Activated T-cell treated with anti-CD3 and anti-CD28 coated beads, Interleukin-2, amount 50 U/mL, for 1 hour (primary cell): ENCODE data around the gene CEP44.
"Not testable (repeated sequence)": the region's sequence is repeated elsewhere in the genome, so short reads cannot be mapped to it uniquely, and the experiment has no call there.

Source experiments
- DNase-seq: peaks from one replicate; pipeline ENCODE4 v3.0.0-alpha.2; 2020

CEP44 gene, protein sequence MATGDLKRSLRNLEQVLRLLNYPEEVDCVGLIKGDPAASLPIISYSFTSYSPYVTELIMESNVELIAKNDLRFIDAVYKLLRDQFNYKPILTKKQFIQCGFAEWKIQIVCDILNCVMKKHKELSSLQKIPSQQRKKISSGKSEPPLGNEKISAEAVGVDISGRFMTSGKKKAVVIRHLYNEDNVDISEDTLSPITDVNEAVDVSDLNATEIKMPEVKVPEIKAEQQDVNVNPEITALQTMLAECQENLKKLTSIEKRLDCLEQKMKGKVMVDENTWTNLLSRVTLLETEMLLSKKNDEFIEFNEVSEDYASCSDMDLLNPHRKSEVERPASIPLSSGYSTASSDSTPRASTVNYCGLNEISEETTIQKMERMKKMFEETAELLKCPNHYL

DNA sequence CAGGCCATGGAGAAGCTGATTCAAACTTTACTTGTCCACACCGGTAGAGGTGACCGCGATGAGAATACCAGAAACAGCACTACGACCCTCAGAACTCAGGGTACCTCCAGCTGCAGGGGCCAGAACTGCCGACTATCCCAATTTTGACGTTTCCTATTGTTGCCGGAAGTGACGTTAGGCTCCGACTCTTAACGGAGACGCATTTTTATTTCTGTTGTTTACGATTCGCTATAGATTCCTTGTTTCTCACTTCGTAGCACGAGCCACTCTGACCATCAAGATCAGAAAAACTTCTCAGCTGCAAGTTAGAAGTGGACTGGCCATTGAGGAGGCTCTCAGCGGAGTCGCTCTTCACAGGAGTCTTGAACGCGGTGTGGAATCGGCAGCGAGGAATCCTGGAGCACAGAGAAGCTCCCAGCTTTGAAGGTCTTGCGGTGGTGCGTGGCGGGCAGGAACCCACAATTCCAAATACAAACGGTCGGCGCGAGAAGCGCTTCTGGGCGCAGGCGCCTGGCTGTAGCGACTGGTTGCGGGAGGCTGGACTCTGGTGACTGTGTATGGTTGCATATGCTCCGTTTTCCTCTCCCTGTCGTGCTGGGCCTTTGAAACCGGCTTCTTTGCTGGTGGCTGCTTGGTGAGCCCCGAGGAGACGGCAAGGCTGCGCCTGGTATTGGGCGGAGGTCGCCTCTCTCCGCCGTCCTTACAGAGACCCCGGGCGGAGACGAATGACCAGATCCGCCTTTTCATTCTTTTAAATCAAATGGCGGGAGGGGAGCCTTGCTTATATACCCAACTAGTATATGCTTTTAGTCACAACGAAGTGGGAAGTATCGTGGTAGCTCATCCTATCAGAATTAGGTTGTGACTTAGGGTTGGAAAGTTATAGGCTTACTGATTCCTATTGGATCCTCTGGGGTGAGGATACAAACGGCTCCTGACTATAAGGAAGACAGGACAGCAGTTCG is at the start of gene CEP44, which contains the start of gene FBXO8:
CEP44 (plus strand) TSS at position 405 of the 965 bp plus-strand sequence. CDS start 15,211 bp downstream, outside the sequence.
FBXO8 (minus strand) TSS at position 161 of the 965 bp plus-strand sequence. CDS start 20,575 bp downstream, outside the sequence.
- DNase-seq: peak; percentile 75

DNA sequence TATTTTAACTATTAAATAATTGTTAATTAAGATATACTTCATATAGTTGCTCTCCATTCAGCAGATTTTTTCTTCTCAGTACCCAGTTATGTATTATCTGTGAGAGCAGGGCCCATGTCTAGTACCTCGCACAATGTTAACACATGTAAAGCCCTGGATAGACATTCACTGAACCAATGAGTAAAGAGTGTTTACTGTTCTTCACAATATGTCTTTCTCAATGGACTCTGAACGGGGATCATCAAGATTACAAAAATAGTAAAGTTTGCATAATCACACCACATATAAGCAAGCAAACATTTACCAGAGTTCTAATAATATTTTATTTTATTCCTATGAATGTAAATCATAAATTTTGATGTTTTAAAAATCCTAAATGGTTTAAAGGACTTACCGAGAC is 47.4 kb upstream of the CEP44 start:
- DNase-seq: no peak

DNA sequence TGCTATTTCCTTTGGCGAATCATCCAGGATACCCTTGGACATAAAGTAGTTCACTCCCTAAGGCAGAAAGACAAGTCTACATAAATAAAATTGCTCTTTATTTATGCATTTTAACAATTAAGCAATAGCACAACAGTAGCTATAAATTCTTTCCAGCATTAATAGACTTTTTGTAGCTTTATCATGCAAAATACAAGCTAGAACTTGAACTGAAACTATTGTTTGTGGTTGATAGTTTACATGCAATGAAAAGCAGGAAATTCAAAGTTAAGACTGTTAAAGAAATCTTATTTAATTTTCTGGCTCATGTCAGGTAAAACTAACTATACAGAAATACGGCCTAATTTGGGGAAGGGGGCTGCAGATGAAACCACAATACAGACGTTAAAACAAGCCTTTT is 42.5 kb upstream of the CEP44 start:
- DNase-seq: no peak

DNA sequence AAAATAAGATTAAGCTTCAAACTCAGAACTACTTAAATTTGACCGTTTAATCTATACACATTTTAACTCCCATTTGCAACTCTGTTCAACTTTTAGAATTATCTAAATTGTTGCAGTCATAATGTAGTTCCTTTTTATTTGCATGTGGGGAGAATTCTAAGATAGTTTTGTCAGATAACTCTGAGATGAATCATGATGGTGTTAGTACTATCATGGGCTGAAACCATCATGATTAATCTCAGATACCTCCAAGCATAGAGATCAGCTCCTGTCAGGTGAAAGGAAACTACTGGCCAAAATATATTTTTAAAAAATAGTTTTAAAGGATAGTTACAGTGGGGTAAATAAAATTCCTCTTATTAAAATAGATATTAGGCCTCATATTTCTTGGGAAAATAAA is 39.3 kb upstream of the CEP44 start:
- DNase-seq: no peak

DNA sequence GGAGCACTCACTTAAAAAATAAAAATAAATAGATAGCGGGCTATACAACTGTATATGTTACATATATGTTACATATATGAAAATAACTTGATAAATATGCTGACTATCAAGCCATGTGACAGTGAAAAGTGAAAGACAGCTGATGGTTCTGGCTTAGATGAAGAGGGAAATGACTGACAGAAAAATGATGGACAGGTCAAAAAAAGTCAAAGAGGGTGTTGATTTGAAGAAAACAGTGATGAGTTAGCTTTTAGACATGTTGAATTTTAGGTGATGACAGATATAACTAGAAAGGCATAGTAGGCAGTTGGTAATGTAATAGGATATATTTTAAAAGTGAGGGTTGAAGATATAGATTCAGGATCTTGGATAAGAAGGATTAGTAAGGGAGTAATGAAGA is 38.0 kb upstream of the CEP44 start:
- DNase-seq: no peak

DNA sequence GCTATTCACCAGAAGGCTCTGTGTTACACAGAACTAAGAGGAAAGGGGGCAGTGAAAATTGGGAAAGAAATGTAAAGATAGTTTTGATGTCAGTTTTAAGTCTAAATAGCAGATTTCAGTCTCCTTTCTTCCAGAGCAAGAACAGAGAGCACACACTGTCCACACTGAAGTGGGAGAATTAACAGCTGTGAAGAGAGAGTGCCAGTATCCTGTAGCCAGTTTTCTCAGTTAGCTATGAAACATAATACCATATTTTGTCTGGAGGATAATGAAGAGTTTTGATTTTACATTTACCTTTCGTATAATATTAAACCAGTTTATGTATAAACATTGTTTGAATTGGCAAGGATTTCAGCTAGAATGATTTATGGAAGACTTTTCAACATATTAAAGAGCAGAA is 35.3 kb upstream of the CEP44 start:
- no peak for DNase-seq

DNA sequence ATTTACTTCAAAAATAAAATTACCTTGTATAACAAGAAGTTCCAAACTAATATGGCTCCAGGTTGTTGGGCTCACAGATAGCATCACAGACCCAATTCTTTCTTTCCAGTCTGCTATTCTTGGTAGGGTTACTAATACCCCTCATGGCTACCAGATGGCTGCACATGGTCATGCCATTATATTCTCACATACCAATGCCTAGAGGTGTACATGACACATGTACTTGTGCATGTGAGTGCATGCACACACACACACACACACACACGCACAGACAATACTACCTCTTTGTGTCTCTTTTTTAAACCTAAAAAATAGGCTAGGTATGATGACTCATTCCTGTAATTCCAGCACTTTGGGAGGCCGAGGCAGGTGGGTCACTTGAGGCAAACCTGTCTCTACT is 31.3 kb upstream of the CEP44 start:
- no peak for DNase-seq

DNA sequence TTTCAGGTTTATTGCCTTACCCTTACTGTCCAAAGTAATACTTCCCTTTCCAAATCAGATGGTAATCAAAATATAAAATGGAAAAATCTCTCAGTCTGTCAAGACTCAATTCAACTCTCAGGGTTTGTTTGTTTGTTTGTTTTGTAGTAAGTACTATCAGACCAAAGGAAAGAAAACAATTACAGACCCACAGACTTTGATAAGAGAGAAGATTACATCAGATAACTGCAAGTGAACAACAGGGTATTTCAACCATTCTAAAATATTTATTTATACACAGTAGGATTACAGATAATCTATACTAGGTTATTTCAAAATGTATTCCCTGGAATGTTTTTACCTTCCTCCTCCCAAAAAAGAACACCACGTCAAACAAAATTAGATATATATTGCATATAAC is 29.1 kb upstream of the CEP44 start:
- DNase-seq: no peak

DNA sequence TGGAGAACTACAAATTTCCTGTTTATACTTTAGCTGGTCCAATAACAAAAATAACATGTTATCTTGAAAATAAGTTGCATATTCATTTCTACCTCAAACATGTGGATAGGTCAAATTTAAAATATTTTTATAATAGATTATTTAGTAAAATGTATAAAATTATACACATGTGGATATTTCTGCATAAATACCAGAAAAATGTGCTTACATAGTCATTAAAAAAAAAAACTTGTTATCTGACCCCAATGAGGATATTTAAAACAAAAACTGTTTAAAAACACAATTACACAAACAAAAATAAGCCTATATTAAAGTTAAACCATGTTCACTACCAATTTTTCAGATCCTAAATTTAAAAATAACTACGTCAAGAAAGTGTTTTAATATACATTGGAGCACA is 28.3 kb upstream of the CEP44 start:
- no peak for DNase-seq

DNA sequence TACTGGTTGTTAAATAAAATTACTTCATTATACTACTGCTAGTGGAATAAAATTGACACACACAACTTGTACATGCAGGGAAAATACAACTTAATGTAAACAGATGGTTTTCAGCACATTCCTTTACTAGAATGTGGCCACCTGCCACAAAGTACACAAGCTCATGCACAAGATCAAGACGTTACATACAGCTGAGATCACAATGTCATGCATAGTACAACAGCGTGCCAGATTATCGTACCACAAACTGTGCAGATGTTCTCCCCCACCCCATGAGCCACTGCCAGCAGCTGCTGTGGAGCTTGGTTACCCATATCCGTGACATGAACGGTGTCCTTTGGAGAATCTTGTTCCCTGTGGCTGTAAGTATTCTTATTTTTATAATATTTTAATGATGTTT is 27.9 kb upstream of the CEP44 start:
- no peak for DNase-seq

DNA sequence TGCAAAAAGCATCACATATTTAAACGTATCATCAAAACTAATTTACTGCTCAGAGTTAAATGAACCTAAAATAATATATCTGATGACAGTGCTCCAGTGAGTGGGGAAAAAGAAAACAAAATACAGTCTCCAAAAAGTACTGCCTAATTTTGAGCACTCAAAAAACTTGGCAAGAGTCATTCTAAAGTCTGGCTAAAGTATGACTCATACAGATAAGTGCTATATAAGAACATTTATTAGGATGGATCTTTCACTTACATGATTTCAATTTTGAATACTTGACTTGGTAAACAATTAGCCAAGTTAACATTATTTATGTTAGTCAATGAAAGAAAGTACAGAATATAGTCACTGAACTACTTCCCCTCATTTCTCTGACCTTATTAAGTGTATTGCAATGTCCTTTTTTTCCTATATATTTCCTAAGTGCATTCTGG is 27.4 kb upstream of the CEP44 start:
- no peak for DNase-seq

DNA sequence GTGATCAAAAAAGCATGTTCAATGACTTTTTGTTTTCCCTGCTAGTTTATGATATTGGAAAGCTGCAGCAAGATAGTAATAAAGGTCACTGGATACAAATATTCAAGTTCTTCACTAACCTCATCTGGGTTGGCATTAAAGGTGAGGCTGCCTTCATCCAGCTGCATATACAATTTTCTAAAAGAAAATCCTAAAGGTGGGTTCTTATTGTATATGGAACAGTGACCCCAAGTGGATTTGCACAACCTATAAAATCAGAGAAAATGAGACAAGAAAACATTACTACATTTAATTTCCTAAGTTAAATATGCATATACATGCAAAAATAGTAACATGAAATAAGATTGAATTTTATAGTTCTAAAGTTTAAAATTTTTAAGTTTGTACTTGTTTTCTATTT is 24.1 kb upstream of the CEP44 start:
- no peak for DNase-seq

DNA sequence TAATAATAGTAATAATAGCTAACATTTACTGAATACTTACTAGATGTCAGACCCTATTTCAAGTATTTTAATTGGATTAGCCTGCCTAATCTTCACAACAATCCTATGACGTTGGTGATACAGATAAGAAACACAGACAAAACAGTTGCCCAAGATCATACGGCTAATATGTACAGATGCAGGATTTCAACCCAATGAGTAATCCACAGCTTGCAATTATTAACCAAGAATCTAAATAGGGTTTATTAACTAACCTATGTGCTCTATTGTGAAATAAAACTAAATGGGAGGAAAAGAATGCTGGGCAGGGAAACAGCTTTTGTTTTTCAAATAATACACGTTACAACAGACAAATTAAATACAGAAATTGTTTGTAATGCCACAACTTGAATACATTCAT is 23.6 kb upstream of the CEP44 start:
- DNase-seq: no peak

DNA sequence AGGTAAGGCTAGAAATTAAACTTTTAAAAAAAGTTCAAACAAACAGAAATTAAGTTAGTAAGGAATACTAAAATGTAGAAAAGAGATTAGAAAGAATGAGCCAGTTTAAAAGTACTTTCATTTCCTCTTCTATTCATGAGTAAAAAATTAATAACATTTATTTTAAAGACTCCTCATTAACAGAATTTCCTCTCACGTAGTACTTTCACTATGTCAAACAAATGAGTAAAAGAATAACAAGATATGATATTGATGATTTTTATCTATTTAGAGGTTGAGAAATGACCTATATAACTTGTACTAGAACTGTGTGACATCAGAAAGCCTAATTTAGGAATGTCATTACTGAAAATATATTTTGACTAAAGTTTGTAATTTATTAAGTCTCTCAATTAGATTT is 22.3 kb upstream of the CEP44 start:
- not testable (repeated sequence) for DNase-seq

DNA sequence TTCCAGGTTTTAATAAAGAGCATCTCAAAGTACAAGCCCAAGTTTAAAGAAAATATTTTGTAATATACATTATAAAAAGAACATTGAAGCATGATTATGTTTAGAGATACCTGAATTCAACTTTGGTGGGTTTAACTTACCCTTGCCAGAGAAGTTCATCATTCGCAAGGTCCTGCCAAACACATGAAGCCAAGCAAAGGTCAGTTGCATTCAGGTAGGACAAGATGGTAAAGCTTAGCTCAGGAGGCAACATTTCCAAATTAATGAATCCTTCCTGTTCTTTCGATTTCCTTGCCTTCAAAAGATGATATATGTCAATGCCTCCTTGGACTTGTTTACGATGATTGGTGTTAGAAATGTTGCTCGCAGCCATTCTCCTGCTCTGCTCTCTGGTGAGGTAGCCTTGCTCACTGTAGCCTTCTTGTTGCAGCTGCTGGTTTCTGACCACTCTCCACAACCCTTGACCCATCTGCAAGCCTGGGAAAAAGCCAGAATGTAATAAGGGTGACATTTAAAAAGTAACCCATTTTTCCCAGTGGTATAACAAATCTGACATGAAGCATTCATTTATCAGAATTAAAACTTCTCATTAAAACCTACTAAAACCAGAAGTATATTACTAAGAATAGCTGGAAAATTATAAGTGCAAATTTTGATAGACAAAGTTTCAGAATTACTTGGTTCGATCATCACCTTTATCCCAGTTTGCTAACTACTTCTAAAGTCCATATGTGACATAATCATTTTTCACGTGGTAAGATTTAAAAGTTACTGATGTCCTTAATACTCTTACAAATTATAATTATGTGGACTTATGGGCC is 20.9 kb upstream of the CEP44 start:
- DNase-seq: no peak

DNA sequence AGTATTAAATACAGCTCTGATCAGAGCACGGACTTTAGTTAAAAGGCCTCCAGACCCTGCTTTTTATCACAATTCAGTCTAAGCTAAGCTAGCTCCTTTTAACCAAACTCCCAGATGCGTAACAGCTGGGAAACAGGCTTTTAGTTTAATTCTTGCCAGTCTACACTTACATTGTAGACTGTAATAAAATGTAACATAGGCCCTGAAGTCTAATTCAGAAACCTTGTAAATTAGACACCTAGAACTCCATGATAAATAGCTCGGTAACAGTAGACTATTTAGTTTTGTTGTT is 20.3 kb upstream of the CEP44 start:
- DNase-seq: no peak

DNA sequence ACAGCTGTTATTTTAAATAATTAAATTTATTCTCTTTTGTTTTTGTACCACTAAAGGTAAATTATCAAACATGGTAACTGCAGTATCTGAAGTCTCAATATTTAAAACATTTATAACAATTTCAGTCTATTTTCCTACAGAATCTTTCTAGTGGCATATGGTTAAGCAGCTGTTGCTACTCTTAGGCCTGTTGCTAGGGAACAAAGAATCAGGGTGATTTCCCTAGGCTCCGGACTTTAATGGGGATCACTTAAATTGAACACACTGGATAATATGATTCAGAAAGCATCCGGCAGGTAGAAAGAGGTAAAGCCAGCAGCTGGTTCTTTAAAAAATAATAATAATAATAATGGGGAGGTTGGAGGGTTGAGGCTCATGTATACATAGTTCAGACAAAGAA is 17.8 kb upstream of the CEP44 start:
- DNase-seq: no peak

DNA sequence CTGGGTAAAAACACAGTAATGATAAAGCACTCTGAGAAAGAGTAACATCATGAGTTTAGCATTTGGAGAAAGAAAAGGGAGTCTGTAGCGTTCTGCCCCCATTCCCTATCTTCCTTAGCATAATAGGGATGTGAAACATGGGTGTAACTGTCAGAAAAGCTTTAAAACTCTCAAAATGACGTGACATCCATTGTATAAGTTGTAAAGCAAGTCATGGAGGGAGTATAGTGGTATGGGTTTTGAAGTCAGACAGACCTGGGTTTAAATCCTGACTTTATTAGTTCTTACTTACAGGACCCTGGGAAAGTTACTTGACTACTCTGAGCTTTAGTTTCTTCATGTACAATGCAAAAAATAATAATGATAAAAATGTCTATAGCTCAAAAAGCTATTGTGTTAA is 17.3 kb upstream of the CEP44 start:
- DNase-seq: no peak

DNA sequence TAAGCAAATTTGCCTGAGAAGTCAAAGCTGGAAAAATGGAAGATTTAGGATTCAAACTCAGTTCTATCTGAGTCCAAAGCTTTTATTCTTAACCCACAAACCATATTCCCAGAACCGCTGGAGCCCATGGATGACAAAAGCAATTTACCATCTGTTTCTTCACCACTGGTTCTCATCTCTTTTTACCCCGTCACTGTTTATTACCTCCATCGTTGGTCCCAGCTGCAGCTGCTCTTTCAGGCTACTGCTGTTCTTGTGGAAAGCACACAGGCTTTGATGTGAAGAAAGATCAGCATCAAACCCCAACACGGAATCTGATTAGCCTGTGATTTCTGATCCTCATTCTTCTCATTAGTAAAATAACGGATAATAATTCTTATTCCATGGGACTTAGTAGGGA is 9.8 kb upstream of the CEP44 start:
- no peak for DNase-seq

DNA sequence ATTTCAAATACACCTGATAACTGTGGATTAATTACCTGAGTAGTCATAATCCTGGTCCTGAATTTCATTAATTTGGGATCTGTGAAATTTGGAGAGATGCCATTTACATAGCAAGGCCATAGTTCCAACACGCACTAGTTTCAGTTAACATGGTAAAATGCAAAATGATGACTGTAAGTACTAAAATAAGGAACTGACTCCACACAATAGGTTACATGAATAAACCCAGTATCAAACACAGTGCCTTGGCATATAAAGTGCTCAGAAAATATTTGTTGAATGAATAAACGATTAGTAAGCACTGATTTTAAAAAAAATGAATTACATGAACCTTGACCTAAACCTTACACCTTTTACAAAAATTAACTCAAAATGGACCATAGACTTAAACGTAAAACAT is 9.3 kb upstream of the CEP44 start:
- DNase-seq: no peak

DNA sequence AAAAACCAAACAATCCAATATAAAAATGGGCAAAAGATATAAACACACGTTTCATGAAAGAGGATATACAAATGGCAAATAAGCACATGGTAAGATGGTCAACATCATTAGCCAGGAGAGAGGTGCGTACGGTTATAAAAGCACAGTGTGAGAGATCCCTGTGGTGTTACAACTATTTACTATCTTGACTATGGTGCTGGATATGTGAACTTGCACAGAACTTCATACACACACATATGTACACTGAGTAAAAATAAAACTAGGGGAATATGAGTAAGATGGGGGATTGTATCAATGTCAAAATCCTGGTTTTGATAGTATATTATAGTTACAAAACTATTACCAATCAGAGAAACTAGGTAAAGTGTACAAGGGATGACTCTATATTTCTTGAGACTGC is 8.6 kb upstream of the CEP44 start:
- DNase-seq: no peak

DNA sequence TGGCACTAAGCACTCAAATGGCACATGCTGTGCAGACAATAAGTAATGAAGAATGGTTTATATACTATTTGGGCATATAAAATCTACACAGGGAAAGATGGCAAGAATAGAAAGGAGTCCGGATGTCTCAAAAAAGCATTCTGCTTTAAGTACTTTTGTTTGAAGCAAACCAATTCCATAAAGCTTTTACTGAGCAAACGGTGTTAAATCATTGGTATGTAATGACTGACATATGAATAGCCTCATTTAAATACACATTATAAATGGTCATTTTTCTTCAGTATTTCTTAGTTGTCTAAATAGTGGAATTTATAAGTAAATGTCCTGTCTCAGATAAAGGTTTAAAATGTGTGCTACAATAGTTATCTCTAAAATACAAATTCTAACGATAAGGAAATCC is 6.3 kb upstream of the CEP44 start:
- no peak for DNase-seq

DNA sequence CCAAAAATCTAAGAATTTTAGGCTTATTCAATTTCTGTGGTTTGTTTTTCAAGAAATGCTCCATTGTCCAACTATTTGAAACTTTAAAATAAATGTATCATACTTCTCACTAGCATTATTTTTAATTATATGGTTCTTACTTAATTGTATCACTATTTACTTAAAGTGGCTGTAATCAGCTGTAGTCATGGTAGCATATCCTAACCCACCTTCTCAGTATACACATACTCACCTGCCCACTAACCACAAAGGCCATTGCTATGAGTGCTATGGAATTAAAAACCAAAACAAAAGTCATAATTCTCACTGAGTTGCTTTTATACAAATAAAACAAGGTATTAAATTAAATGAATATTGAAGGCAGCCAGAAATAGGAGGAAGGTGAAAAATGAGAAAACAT is 5.2 kb upstream of the CEP44 start:
- no peak for DNase-seq
